ENCODE measurements around the gene SERINC4. TPM values are rescaled to one million over a fixed set of nuclear protein-coding genes. Genes with fewer than 3 reads are reported as not detected.
"Not testable (repeated sequence)": the region's sequence is repeated elsewhere in the genome, so short reads cannot be mapped to it uniquely, and the experiment has no call there.

SERINC4 gene

DNA sequence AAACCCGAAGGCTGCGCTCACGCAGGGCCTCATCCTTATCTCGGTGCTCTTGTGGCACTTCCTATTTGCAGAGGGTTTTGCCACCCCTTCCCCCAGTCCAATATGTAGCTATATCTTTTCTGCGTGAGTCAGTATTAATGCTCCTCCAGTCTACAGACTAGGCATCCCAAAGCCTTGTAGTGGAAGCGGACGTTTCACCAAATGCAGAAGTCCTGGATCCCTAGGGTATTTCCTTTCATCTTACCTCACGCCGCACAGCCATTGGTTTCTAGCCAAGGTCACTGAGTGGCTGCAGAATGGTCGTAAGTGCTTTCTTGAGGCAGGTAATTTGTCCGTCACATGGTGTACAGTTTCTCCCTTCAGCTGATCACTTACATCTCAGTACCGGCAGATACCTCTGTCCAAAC, 53.1 kb downstream of the SERINC4 start:
- not testable (repeated sequence) for H3K27me3 ChIP-seq (ENCODE audit: insufficient read depth, poor library complexity, severe bottlenecking)
- DNase-seq (ENCODE audit: low read depth in 1 of 2, low spot score in 1 of 2), result peak in 1 of 2 experiments; percentile 58
- H3K27ac ChIP-seq (replicated peaks), result peak overlapping the region; percentile 97
- TF ChIP-seq SPI1 (IDR thresholded peaks at IDR 0.05; ENCODE audit: borderline replicate concordance, low read depth), result peak; percentile 51; the same call in 1 of the 2 replicates
- peak overlapping the region; percentile 81 for H3K4me3 ChIP-seq (replicated peaks; ENCODE audit: insufficient read depth, low read length)

DNA sequence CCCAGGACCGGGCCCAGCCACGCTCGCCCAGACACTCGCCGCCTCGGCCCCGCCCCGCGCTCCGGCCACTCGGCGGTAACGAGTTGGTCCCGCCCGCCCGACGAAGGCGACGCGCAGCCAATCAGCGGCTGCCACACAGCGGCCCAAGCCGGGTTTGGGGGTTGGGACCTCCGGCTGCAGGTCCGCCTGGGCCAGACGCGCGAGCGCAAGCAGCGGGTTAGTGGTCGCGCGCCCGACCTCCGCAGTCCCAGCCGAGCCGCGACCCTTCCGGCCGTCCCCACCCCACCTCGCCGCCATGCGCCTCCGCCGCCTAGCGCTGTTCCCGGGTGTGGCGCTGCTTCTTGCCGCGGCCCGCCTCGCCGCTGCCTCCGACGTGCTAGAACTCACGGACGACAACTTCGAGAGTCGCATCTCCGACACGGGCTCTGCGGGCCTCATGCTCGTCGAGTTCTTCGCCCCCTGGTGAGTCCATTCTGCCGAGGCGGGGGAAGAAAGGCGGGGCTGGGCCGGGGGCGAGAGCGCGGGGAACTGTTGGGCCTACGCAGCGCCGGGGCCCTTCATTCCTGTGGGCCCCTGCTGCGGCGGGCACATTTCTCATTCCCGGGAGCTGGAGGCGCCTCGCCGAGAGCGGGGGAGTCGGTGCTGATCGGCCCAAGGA, 53.6 kb downstream of the SERINC4 start, which contains the start of gene PDIA3:
TSS of gene PDIA3 (plus strand) at position 194 of the 658 bp plus-strand sequence. CDS start at position 296, 102 bp downstream.
- TF ChIP-seq POLR2AphosphoS5 (IDR thresholded peaks at IDR 0.05; ENCODE audit: low read depth), result peak; percentile 92
- H3K4me3 ChIP-seq (replicated peaks; ENCODE audit: insufficient read depth, low read length), result peak within 1 kb of the TSS; percentile 81
- DNase-seq (ENCODE audit: low read depth in 1 of 2, low spot score in 1 of 2), result peak; percentile 87 to 89
- H3K27ac ChIP-seq (replicated peaks), result peak within 1 kb of the TSS; percentile 97
- H3K27me3 ChIP-seq (ENCODE audit: insufficient read depth, poor library complexity, severe bottlenecking), result not testable (repeated sequence)

Small RNAs within 50 kb of the gene (microRNA-seq; reads per million reads assigned to microRNA genes)
- gene MIR1282, result not detected

Data from HL-60 (cell line).